Left lung (tissue), 10 donors: Measurements from ENCODE around the gene CNKSR2. TPM values are rescaled to one million over a fixed set of nuclear protein-coding genes. Genes with fewer than 3 reads are reported as not detected.

ENCODE experiments used
- ATAC-seq: fragments of 200-7000 bp; cut with Tn5 transposase; one replicate; pipeline ENCODE4 v1.9.1; 2020; ENCODE audit warnings: moderate library complexity
- DNase-seq, 4 donors: peaks; one replicate each; pipeline ENCODE4 v3.0.0-alpha.2; 2013 to 2020
- H3K27ac ChIP-seq, 2 donors: fragments of 200-600 bp; sonication (generic) in 1 of 2; one replicate each; pipeline versions ENCODE4 v1.5.0 to v1.8.0; 2020 to 2021
- H3K27me3 ChIP-seq, 2 donors: fragments of 200-600 bp; sonication (generic) in 1 of 2; one replicate each; pipeline versions ENCODE4 v1.5.0 to v1.8.0; 2020 to 2021
- H3K36me3 ChIP-seq, 2 donors: fragments of 200-600 bp; sonication (generic) in 1 of 2; one replicate each; pipeline versions ENCODE4 v1.5.0 to v1.8.0; 2020 to 2021
- H3K4me1 ChIP-seq, 2 donors: fragments of 200-600 bp; one replicate each; pipeline ENCODE4 v1.8.0; 2021
- H3K4me3 ChIP-seq, 2 donors: fragments of 200-600 bp; sonication (generic) in 1 of 2; one replicate each; pipeline versions ENCODE4 v1.5.0 to v1.8.0; 2020 to 2021; ENCODE audit warnings: mild to moderate bottlenecking in 1 of 2
- H3K9me3 ChIP-seq, 2 donors: fragments of 200-600 bp; sonication (generic) in 1 of 2; one replicate each; pipeline versions ENCODE4 v1.5.0 to v1.8.0; 2020 to 2021
- intact Hi-C, 2 donors: fragments of 100-400 bp; cut with DNase I; formaldehyde crosslinking; loops; one replicate each; pipeline versions ENCODE4 v1.11.2 to v1.14.2; 2022
- polyA plus RNA-seq, 6 donors: library from polyadenylated mRNA; unstranded; fragments of 120-200 nt; gene quantifications; one replicate each; pipeline ENCODE4 v1.2.1, GENCODE V29; 2013; ENCODE audit not compliant: insufficient read length in 6 of 6
- total RNA-seq, 2 donors: library from RNA; stranded (reverse); fragmentation: NEBNext Ultra II Directional; extraction: Animal tissue kit (Norgen Biotek cat#: 25700); gene quantifications; one replicate each; pipeline ENCODE4 v1.2.1, GENCODE V29; 2021
- TF ChIP-seq, protein P1 (sequence below), 2 donors: fragments of 200-600 bp; sonication (generic) in 1 of 2; IDR thresholded peaks; one replicate each; pipeline versions ENCODE4 v1.5.0 to v1.8.0; 2021; ENCODE audit warnings: antibody characterized with exemption in 2 of 2
- donor health status: DM: no; HTN: yes; CAD: no.
- donor health status: DM: no; HTN: no; CAD: no.

CNKSR2 gene
- total and polyA plus RNA-seq, 8 donors = 3.8 to 14.9 (median 9.8) TPM

DNA sequence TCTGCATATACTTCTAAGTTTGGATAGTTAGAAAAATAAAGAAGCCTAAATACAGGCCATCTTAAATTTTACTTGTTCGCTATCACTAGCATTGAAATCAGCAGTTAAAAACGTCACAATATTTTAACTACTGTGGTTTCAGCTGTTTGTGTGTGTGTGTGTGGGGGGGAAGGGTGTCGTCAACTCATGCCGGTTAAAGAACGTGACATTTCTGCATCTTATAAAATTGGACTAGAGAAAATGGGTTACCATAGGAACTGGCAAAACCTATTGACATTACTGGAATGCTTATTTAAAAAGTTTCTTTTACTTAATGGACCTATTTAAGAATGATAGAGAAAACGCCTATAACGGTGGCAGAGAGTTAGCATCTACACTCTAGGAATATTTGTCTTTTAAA, 1.2 kb upstream of the CNKSR2 start:
- Histone ChIP-seq H3K4me1 (no peaks in the 10 kb centered on the region), H3K27ac (no peak overlapping the region), H3K9me3 (no peaks in the 10 kb centered on the region), H3K4me3 (no peak overlapping the region), H3K36me3 (no peaks in the 10 kb centered on the region), H3K27me3 (peaks cover 11 to 35% of the 10 kb centered on the region in 2 donors)
- DNase-seq (no peak), ATAC-seq (no peak)
- TF ChIP-seq, protein P1, sequence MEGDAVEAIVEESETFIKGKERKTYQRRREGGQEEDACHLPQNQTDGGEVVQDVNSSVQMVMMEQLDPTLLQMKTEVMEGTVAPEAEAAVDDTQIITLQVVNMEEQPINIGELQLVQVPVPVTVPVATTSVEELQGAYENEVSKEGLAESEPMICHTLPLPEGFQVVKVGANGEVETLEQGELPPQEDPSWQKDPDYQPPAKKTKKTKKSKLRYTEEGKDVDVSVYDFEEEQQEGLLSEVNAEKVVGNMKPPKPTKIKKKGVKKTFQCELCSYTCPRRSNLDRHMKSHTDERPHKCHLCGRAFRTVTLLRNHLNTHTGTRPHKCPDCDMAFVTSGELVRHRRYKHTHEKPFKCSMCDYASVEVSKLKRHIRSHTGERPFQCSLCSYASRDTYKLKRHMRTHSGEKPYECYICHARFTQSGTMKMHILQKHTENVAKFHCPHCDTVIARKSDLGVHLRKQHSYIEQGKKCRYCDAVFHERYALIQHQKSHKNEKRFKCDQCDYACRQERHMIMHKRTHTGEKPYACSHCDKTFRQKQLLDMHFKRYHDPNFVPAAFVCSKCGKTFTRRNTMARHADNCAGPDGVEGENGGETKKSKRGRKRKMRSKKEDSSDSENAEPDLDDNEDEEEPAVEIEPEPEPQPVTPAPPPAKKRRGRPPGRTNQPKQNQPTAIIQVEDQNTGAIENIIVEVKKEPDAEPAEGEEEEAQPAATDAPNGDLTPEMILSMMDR (IDR thresholded peaks at IDR 0.05) = no peak
- intact Hi-C loops = no loop called here

DNA sequence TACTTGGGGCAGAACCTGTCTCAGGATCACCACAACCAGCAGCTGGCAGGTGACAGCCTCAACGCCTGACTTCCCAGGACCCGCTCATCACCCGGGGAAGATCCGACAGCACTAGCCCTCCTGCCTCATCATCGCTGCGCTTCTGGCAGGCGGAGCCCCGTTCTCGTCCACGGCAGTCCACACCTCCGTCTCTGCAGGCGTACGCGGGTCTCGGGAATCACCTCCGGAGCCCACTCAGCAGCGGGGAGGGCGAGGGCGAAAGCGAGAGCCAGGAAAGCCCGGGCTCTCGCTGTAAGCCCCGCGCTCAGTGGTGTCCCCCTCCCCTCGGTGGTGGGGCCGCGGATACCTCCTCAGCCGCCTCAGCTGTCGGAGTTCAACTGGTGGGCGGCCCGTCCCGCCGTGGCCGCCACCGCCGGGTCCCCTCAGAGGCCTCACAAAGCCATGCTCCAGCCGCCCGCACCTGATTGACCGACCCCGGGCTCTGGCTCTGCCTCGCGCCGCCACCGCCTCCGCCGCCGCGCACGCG, 518 bp upstream of the CNKSR2 start:
- H3K4me3 ChIP-seq = peak overlapping the region; percentile 24 to 38
- ATAC-seq (peak; percentile 33), DNase-seq (no peak)
- intact Hi-C loops = no loop called here
- H3K27me3 ChIP-seq = peaks cover 11 to 35% of the 10 kb centered on the region in 2 donors
- H3K36me3 ChIP-seq = no peaks in the 10 kb centered on the region
- TF ChIP-seq, protein P1 (IDR thresholded peaks at IDR 0.05) = no peak
- H3K4me1 ChIP-seq = no peaks in the 10 kb centered on the region
- H3K9me3 ChIP-seq = no peaks in the 10 kb centered on the region
- H3K27ac ChIP-seq = no peak overlapping the region

DNA sequence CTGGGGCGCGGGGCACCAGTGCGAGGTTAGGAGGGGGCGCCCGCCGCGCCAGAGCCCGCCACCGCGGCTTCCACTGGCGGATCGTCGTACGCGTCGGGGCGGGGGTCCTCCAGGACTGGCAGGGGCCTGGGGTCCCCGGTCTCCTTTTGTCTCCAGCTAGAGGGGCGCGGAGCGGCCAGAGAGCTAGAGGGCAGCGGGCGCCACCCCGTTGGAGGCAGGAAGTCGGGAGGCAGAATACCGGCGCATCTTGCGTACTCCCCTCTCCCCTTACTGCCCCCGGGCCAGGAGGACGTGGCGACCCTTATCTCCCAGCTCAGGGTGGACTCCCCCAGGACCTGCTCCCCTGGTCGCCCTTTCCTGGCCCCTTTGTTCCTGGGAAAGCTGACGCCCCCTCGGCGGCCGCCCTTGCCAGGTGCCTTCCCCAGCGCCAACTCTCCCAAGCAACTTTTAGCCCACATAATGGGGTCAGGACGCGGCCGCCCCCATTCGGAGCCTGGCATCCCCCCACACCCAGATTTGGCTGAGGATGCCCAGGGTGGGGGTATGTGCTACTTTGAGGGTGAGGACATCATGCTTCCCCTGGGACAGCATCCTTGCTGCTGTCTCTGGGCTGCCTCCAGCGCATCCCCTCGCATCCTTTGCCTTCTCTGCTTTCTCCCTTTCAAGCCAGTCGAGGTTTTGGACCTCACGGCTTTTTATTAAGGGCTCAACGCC, 933 bp downstream of the CNKSR2 start:
- Histone ChIP-seq H3K27ac (no peak overlapping the region), H3K27me3 (peaks cover 11 to 35% of the 10 kb centered on the region in 2 donors), H3K4me1 (no peaks in the 10 kb centered on the region), H3K36me3 (no peaks in the 10 kb centered on the region), H3K4me3 (peak overlapping the region; percentile 24 to 38), H3K9me3 (no peaks in the 10 kb centered on the region)
- ATAC-seq (peak; percentile 35), DNase-seq (peak in 1 of 4 donors; percentile 42)
- intact Hi-C loops = no loop called here
- TF ChIP-seq, protein P1 (IDR thresholded peaks at IDR 0.05) = no peak

DNA sequence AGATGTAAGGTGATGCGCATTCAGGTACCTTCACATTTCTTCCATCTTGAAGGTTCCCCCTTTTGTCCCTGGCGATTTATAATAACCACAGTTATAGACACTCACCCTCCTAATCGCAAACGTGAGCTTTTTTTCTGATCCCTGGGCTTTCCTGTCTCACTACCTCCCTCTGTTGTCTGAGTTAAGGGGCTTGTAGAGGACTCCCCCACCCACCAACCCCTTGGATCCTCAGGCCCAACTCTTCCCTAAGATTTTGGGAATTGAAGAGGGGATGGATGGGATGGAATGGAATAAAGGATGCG, 1.4 kb downstream of the CNKSR2 start:
- Histone ChIP-seq H3K27ac (no peak overlapping the region), H3K4me1 (no peaks in the 10 kb centered on the region), H3K36me3 (no peaks in the 10 kb centered on the region), H3K9me3 (no peaks in the 10 kb centered on the region), H3K4me3 (peak overlapping the region in 1 of 2 donors; percentile 38), H3K27me3 (peaks cover 11 to 35% of the 10 kb centered on the region in 2 donors)
- ATAC-seq (no peak), DNase-seq (no peak)
- TF ChIP-seq, protein P1 (IDR thresholded peaks at IDR 0.05) = no peak
- intact Hi-C loops = no loop called here

DNA sequence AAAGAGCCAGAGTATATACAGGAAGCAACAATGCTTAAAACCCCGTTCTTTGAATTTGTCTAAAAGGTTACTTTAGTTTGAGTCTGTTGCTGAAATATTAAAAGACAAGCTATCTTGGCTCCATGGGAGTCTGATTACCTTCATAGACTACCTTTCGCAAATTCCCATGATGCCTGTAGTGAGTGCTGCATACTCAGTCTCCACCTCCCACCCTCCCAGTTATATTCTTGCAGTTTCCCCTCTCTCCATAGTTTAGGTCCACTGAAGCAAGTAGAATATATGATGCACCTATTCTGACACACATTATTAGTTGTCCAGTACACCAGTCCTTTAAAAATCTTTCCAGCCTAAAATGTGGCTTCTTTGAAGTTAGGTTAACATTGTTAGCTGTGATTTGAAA, 2.4 kb downstream of the CNKSR2 start:
- H3K9me3 ChIP-seq = no peaks in the 10 kb centered on the region
- DNase-seq = no peak
- no peaks in the 10 kb centered on the region for H3K4me1 ChIP-seq
- no peak for ATAC-seq
- H3K27me3 ChIP-seq = peaks cover 11 to 35% of the 10 kb centered on the region in 2 donors
- TF ChIP-seq, protein P1 (IDR thresholded peaks at IDR 0.05) = no peak
- no peak overlapping the region for H3K27ac ChIP-seq
- H3K4me3 ChIP-seq = no peak overlapping the region
- no peaks in the 10 kb centered on the region for H3K36me3 ChIP-seq
- intact Hi-C loops = no loop called here
